Fibroblast of pulmonary artery (primary cell): ENCODE measurements around the gene FUS.

Source experiments
- DNase-seq: peaks from one replicate; pipeline ENCODE4 v3.0.0-alpha.2; 2010; ENCODE audit warnings: low read depth
- H3K4me3 ChIP-seq: replicated peaks from 2 replicates; pipeline ENCODE4 v1.5.1; 2011; ENCODE audit warnings: low read depth, mild to moderate bottlenecking, control low read depth, low read length, moderate library complexity
- CTCF ChIP-seq: IDR thresholded peaks from 2 replicates; pipeline ENCODE4 v1.5.1; 2011; ENCODE audit warnings: mild to moderate bottlenecking, control low read depth, low read length, inconsistent platforms; ENCODE audit errors: missing control alignments

FUS gene

GRCh38 chr16:31182391-31182790, 2.5 kb downstream of the FUS start:
- peak overlapping the region; percentile 97 for H3K4me3 ChIP-seq
- DNase-seq, result no peak
- no peak for TF ChIP-seq CTCF

DNA sequence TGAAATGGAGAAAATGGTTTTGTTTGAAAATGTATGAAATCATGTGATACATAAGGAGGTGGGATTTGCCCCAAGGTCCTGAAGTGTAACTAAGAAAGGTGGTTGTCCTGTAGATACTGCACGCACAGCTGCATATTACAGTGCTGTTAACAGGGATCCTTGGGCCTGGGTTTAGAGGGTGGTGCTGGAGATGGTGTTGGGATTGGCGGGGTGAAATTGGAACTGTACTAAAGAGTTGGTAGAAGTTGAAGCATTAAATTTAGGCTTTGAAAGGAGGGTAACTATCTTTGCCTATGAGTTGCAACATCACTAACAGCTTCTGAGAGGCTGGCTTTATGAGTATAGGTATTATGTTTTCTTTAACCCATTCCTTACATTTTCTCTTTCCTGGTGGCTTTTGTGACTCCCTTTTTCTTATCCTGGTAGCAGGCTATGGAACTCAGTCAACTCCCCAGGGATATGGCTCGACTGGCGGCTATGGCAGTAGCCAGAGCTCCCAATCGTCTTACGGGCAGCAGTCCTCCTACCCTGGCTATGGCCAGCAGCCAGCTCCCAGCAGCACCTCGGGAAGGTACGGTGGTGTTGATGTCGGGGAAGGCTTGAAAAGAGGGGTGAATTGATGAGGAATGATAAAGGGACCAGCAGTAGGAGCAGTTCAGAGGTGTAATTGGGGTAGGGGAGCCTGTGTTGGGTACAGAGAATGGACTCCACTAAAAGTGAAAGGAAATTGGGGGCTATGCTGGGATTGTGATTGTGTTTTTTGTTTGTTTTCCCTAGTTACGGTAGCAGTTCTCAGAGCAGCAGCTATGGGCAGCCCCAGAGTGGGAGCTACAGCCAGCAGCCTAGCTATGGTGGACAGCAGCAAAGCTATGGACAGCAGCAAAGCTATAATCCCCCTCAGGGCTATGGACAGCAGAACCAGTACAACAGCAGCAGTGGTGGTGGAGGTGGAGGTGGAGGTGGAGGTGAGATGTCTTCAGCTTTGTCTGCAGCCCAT, 3.8 kb downstream of the FUS start:
- DNase-seq, result no peak
- H3K4me3 ChIP-seq, result no peak overlapping the region
- no peak for TF ChIP-seq CTCF

- DNase-seq, result no peak
- TF ChIP-seq CTCF, result no peak
Observed at GRCh38 chr16:31184888-31185287, 4.9 kb downstream of the FUS start.

GRCh38 chr16:31185339-31185738, 5.4 kb downstream of the FUS start:
- H3K4me3 ChIP-seq, result no peak overlapping the region
- DNase-seq, result no peak
- TF ChIP-seq CTCF, result no peak

More at GRCh38 chr16:31184888-31185287, 4.9 kb downstream of the FUS start:
- no peak overlapping the region for H3K4me3 ChIP-seq

DNA sequence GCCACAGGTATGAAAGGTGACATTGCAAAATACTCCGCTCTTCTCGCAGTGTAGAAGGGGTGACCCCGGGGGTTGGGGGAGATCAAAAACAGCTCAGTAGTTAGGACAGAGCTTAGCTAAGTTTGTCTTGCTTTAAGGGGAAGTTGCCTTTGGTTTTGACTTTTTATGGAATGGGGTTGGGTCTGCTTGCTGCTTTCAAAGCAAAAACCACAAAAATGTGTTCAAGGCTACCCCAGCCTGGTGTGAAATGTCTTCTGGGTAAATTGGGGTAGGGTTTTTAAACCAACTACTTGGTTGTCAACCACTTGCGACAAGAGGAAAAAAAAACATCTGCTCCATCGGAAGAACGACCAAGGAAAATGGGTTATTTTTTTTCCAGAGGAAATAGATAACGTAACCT, 6.2 kb downstream of the FUS start:
- TF ChIP-seq CTCF, result no peak
- DNase-seq, result no peak
- no peak overlapping the region for H3K4me3 ChIP-seq

DNA sequence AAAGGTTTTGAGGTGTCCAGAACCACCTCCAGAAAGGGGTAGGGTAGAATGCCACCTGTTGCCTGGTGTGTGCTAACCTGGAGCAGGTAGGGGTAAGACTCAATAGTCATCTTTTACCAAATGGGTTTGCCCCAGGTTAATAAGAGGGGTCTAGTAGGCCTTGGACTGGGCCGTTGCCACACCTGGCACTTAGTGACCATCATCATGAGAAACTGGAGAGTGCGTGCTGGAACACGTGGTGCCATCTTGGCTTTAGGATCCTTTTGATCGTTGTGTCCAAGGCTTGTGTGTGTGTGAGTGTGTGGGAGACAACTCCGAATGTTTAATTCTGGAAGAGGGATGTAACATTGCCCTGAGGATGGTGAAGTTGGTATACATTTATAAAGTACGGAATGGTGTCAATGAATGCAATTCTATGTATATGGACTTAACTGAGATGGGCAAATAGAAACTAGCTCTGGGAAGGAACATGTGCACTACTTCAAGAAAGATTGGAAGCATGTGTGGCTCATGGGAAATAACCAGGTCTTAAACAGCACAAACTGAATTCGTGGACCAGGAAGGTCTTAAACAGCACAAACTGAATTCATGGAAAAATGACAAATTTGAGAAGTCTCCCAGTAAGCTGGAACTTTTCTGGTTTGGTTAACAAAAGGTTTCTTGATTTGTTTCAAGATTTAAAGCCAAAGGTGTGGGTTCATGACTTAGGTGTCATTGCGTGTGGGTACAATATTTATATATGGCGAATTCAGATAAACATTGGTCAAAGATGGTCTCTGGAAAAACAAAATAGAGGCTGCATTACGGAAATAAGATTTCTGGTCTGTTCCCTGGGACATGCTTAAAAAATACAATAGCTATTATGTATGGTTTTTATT, 7.2 kb downstream of the FUS start:
- no peak overlapping the region for H3K4me3 ChIP-seq
- no peak for TF ChIP-seq CTCF
- DNase-seq, result no peak
